ENCODE results near the gene SF3B2. TPM values are rescaled to one million over a fixed set of nuclear protein-coding genes. Genes with fewer than 3 reads are reported as not detected.

Gene SF3B2
- total RNA-seq, 2 donors from 2014 or later: 112 to 255 TPM

- ATAC-seq (peak; percentile 67), DNase-seq (peak; percentile 41 to 72 (median 57))
- no peaks in the 10 kb centered on the region for H3K27me3 ChIP-seq
- no peak overlapping the region for H3K4me3 ChIP-seq
- peaks cover 51% of the 10 kb centered on the region for H3K4me1 ChIP-seq
- intact Hi-C loops (cut with DNase I): no loop called here
- TF ChIP-seq CTCF (IDR thresholded peaks at IDR 0.05) (no peak), POLR2A (IDR thresholded peaks at IDR 0.05) (no peak)
- H3K9me3 ChIP-seq: no peaks in the 10 kb centered on the region
- WGBS, 2 donors: 27 to 28% methylated on average over 4 of the region's 4 CpGs
- H3K36me3 ChIP-seq (replicated peaks in 1 of 2; ENCODE audit: insufficient read depth in 1 of 2, low read depth in 2 of 2): no peaks in the 10 kb centered on the region
- H3K27ac ChIP-seq: peak overlapping the region in 3 of 4 donors; percentile 10 to 59 (median 12)
Measured at GRCh38 chr11:66082946-66083698, 31.0 kb downstream of the SF3B2 start.

GRCh38 chr11:66083767-66084166, 31.6 kb downstream of the SF3B2 start:
- peaks cover 51% of the 10 kb centered on the region for H3K4me1 ChIP-seq

GRCh38 chr11:66084821-66085475, 32.8 kb downstream of the SF3B2 start:
- no peaks in the 10 kb centered on the region for H3K9me3 ChIP-seq
- H3K4me1 ChIP-seq: peaks cover 51% of the 10 kb centered on the region
- no peak overlapping the region for H3K27ac ChIP-seq
- ATAC-seq (no peak), DNase-seq (no peak)
- TF ChIP-seq CTCF (IDR thresholded peaks at IDR 0.05) (no peak), POLR2A (IDR thresholded peaks at IDR 0.05) (no peak)
- H3K4me3 ChIP-seq: no peak overlapping the region
- intact Hi-C loops (cut with DNase I): no loop called here
- no peaks in the 10 kb centered on the region for H3K27me3 ChIP-seq
- H3K36me3 ChIP-seq (replicated peaks in 1 of 2; ENCODE audit: insufficient read depth in 1 of 2, low read depth in 2 of 2): no peaks in the 10 kb centered on the region
- WGBS, 2 donors: 71 to 79% methylated on average over 3 of the region's 3 CpGs

More at GRCh38 chr11:66083767-66084166, 31.6 kb downstream of the SF3B2 start:
- H3K9me3 ChIP-seq: no peaks in the 10 kb centered on the region
- H3K27ac ChIP-seq: peak overlapping the region in 3 of 4 donors; percentile 12 to 59 (median 28)
- no peak overlapping the region for H3K4me3 ChIP-seq
- intact Hi-C loops (cut with DNase I): no loop called here
- ATAC-seq (no peak), DNase-seq (no peak)
- no peaks in the 10 kb centered on the region for H3K36me3 ChIP-seq (replicated peaks in 1 of 2; ENCODE audit: insufficient read depth in 1 of 2, low read depth in 2 of 2)
- TF ChIP-seq POLR2A (IDR thresholded peaks at IDR 0.05) (no peak), CTCF (IDR thresholded peaks at IDR 0.05) (no peak)
- 80 to 88% methylated on average over 3 of the region's 3 CpGs for WGBS, 2 donors
- H3K27me3 ChIP-seq: no peaks in the 10 kb centered on the region

GRCh38 chr11:66087148-66087908, 35.2 kb downstream of the SF3B2 start:
- TF ChIP-seq CTCF (IDR thresholded peaks at IDR 0.05) (no peak), POLR2A (IDR thresholded peaks at IDR 0.05) (no peak)
- no peak overlapping the region for H3K4me3 ChIP-seq
- no peaks in the 10 kb centered on the region for H3K36me3 ChIP-seq (replicated peaks in 1 of 2; ENCODE audit: insufficient read depth in 1 of 2, low read depth in 2 of 2)
- no peak for ATAC-seq
- DNase-seq: no peak
- intact Hi-C loops (cut with DNase I): no loop called here
- no peaks in the 10 kb centered on the region for H3K27me3 ChIP-seq
- H3K9me3 ChIP-seq: no peaks in the 10 kb centered on the region
- peak overlapping the region in 1 of 4 donors; percentile 9 for H3K27ac ChIP-seq
- 87 to 90% methylated on average over 9 of the region's 9 CpGs for WGBS, 2 donors
- H3K4me1 ChIP-seq: peaks cover 27% of the 10 kb centered on the region

Measured in body of pancreas (tissue), 4 donors.